ENCODE measurements around the gene CLEC2B. TPM values are rescaled to one million over a fixed set of nuclear protein-coding genes. Genes with fewer than 3 reads are reported as not detected.

CLEC2B gene
- polyA plus RNA-seq, 1 experiment = 2.1 TPM

DNA sequence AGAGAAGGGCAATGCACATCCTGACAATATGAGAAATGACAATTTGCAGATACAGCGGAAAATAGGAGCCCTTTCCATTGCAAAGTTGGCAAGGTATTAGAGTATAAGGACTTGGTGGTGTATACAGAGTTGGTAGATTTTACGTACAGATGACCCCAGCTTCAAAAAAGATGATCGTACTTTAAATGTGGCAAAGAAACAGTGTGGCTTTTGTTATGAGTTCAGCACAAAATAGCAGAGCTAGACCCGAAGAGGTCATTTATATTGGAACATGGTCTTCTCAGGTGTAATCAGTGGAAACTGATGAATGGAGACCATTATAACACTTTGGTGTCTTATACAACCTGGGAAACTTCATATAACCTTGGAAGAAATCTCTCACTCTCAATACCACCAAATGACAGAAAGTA is 2.3 kb downstream of the CLEC2B start:
- Histone ChIP-seq H3K27ac (ENCODE audit: low read depth, low read length) (no peak overlapping the region), H3K4me3 (ENCODE audit: low read depth, low read length) (no peak overlapping the region), H3K27me3 (ENCODE audit: control insufficient read depth, insufficient read depth, low read length) (no peaks in the 10 kb centered on the region), H3K9me3 (ENCODE audit: control insufficient read depth, insufficient read depth, low read length) (no peaks in the 10 kb centered on the region)
- DNase-seq (ENCODE audit: low read depth, low spot score) = no peak
- ChIA-PET POLR2A (no interaction called here), CTCF (interaction anchor here (0.5 to 1.5 kb wide), 3 partner anchors 12 to 116 kb away, joined by 3 to 5 read pairs (median 5); no protein-coding TSS in a partner anchor)
- TF ChIP-seq CTCF (IDR thresholded peaks at IDR 0.05; ENCODE audit: low read depth, low read length) = no peak

- CTCF ChIA-PET = interaction anchor here (0.6 to 1.1 kb wide), 2 partner anchors 115 to 375 kb away, joined by 3 to 5 read pairs; no protein-coding TSS in a partner anchor
- Histone ChIP-seq H3K9me3 (ENCODE audit: control insufficient read depth, insufficient read depth, low read length) (no peaks in the 10 kb centered on the region), H3K27ac (ENCODE audit: low read depth, low read length) (no peak overlapping the region), H3K27me3 (ENCODE audit: control insufficient read depth, insufficient read depth, low read length) (no peaks in the 10 kb centered on the region), H3K4me3 (ENCODE audit: low read depth, low read length) (no peak overlapping the region)
- POLR2A ChIA-PET = no interaction called here
- DNase-seq (ENCODE audit: low read depth, low spot score) = no peak
- no peak for TF ChIP-seq CTCF (IDR thresholded peaks at IDR 0.05; ENCODE audit: low read depth, low read length)
These were observed 4.1 kb downstream of the CLEC2B start for GRCh38 chr12:9864913-9865675.

GRCh38 chr12:9858135-9858534 is 11.0 kb downstream of the CLEC2B start:
- Histone ChIP-seq H3K27me3 (ENCODE audit: control insufficient read depth, insufficient read depth, low read length) (no peaks in the 10 kb centered on the region), H3K9me3 (ENCODE audit: control insufficient read depth, insufficient read depth, low read length) (no peaks in the 10 kb centered on the region), H3K4me3 (ENCODE audit: low read depth, low read length) (no peak overlapping the region), H3K27ac (ENCODE audit: low read depth, low read length) (no peak overlapping the region)
- no peak for DNase-seq (ENCODE audit: low read depth, low spot score)
- ChIA-PET POLR2A (no interaction called here), CTCF (no interaction called here)
- TF ChIP-seq CTCF (IDR thresholded peaks at IDR 0.05; ENCODE audit: low read depth, low read length) = no peak

DNA sequence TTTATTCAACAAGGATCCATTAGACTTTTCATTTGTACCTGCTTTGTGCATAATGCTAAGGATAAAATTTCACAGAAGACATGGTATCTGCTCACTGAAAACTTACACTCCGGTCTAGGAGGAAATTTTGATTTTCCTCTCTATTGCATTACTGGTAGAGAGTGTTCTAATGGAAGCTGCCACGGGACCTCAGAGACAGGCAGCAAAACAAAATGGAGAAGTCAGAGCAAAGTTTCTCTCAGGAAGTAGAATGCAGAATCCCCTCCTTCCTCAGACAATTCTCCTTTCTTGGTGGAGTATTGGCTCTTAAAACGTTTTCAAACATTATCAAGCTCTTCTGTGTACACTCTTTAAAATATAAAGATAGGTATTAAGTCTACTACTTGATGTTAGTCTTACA is 12.3 kb downstream of the CLEC2B start:
- H3K9me3 ChIP-seq (ENCODE audit: control insufficient read depth, insufficient read depth, low read length) = no peaks in the 10 kb centered on the region
- H3K27ac ChIP-seq (ENCODE audit: low read depth, low read length) = no peak overlapping the region
- CTCF ChIA-PET = no interaction called here
- H3K4me3 ChIP-seq (ENCODE audit: low read depth, low read length) = no peak overlapping the region
- POLR2A ChIA-PET = no interaction called here
- TF ChIP-seq CTCF (IDR thresholded peaks at IDR 0.05; ENCODE audit: low read depth, low read length) = no peak
- H3K27me3 ChIP-seq (ENCODE audit: control insufficient read depth, insufficient read depth, low read length) = no peaks in the 10 kb centered on the region
- no peak for DNase-seq (ENCODE audit: low read depth, low spot score)

- TF ChIP-seq CTCF (IDR thresholded peaks at IDR 0.05; ENCODE audit: low read depth, low read length) = no peak
- Histone ChIP-seq H3K9me3 (ENCODE audit: control insufficient read depth, insufficient read depth, low read length) (no peaks in the 10 kb centered on the region), H3K27ac (ENCODE audit: low read depth, low read length) (no peak overlapping the region), H3K27me3 (ENCODE audit: control insufficient read depth, insufficient read depth, low read length) (no peaks in the 10 kb centered on the region), H3K4me3 (ENCODE audit: low read depth, low read length) (no peak overlapping the region)
- ChIA-PET POLR2A (no interaction called here), CTCF (no interaction called here)
- DNase-seq (ENCODE audit: low read depth, low spot score) = no peak
These were observed 13.0 kb downstream of the CLEC2B start for GRCh38 chr12:9856151-9856550.

All from AG04450 (cell line).